Stimulated activated CD4-positive, alpha-beta T cell treated with anti-CD3 and anti-CD28 coated beads, Interleukin-4, amount 100 ng/mL, for 1 hour (primary cell): ENCODE results near the gene RECQL5.
A peak's percentile ranks its signal among the peaks of the same experiment; 100 is the strongest.
"Not testable (repeated sequence)": the region's sequence is repeated elsewhere in the genome, so short reads cannot be mapped to it uniquely, and the experiment has no call there.

Experiments used
- DNase-seq: peaks from one replicate; pipeline ENCODE4 v3.0.0-alpha.2; 2020

RECQL5 gene

DNA sequence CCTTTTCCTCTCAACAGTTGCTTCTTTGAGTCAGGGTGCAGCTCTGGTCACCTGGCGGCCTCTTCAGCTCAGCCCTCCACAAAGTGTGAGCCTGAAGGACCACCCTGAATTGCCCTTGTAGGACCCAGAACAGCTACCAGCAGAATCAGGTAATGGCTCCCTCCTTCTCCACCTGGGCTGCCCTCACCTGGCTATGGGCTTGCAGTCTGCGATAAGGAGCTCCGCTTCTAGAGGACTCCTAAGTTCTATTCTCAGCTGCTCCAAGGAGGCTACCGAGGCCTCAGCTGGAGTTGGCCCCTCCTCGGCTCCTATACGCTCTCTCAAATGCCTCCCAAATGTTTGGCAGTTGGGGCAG lies 20.3 kb downstream of the RECQL5 start:
- no peak for DNase-seq

DNA sequence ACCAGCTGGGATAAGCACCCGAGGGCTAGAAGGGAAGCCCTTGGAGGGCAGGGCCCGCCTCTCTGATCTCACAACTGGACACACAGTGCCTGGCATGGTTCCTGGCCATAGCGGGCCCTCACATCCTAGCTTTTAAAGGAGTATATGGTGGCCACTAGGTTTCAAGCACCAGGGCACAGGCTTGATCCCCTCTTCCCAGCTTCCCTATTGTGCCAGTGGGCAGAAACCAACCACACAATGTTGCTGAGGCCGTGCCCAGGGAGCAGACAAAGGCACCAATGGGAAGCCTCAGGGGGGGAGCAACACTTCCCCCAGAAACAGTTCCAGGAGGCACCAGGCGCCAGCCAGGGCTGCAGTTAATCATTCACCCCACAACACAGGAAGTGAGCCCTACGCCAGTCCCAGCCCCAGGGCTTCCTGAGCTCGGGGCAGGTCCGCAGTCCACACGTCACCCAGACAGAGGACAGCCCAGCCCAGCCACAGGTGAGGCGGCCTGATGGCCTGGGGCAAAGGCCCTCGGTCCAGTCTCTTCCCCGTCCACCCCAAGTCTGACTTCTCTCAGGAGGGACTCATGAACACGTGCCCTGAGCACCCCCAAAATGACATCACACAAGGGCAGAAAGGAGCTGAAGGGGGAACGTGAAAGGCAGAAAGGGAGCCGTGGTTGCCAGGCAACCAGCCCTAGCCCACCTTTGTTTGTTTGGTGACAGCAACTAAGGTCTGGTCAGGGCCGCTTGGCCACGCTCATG lies 20.9 kb downstream of the RECQL5 start:
- DNase-seq = no peak

DNA sequence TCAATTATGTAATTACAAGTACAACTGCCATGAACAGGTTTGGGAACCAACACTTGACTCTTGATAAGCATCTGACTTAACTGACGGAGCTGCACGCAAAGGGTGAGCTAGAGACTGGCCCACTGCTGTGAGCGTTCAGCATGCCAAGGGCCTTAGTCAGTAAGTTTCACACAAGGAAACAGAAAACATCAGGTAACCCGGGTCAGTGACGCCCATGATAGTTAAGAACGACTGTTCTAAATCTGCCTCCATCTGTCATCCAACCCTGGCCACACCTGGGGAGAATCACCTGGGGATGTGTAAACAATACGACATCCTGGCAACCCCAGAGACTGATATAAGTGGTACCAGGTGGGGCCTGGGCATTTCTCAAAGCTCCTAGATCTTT lies 21.5 kb downstream of the RECQL5 start:
- DNase-seq = no peak

DNA sequence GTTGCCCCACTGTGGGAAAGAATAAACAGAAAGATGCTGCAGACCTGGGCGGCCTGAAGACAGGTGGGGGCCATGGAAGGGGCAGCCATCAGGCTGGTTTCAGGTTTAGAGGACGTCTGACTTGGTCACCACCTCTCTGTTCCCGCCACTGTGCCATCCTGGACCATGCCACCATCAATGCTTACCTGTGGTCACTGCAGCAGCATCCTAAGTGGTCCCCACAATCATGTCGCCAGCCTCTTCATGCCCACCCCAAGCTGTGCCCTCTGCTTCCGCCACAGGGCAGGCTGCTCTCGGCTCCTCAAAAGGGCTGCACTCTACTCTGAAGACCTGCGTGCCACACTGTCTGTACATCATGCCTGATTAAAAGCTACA lies 23.3 kb downstream of the RECQL5 start:
- no peak for DNase-seq

DNA sequence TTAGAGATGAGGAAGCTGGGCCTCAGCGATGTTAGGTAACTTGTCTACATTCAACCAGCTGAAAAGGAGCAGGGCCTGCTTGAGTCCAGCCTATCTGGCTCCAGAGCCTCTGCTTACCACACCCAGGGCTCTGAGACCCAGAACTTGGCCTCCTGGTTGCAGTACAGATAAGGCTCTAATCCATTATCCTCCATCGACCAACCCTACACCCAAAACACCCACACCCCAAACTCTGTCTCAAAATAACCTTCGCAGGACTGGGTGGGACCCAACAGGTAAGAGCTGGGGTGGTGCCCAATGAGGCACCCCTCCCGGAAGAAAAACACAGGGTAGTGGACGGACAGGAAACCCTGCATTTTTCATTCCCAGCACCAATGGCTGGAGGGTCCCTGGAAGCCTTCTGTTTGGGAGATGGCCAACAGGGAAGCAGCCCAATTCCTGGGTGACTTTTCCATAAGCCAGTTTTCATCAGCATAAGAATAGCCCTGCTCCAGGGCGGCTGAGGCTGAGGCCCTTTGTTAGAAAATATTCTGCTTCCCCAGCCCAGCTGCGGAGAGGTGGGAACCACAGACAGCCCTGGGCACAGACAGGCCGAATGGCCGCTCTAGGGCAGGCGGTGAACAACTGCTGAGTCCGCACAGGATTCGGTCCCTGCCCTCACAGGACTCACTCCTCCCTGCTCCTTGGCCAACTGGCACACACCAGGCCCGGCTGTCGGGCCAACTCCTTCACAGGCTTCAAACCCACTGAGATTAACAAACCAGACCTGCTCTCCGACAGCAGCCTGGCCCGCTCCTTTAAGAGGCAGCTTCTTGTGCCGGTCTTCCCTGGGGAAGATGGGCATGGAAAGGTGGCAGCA lies 23.9 kb downstream of the RECQL5 start:
- no peak for DNase-seq

DNA sequence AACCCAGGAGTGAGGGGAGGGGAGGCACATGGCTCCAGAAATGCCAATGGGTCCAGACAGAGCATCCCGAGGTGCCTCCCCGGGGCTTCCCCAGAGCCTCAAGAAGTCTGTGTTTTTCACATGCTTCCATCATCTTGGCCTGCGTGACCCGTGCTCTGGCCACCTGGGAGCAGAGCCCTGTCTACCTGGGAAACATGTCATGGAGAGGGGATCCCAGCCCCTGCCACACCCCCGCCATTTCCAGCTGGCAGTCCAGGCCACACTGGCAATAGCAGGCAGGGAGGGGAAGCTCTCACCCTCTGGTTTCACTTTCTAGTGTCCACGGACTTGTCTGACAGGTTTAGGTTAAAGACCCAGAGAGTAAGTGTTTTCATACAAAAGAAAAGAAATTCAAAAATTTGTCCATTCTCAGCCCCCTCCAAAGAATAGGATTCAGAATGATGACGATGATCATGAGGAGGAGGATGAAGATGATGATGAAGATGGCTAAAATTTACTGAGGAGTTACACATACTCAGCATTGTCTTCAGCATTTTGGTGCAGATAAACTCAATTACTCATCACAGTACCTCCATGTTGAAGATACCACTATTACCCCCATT lies 24.7 kb downstream of the RECQL5 start:
- DNase-seq = no peak

DNA sequence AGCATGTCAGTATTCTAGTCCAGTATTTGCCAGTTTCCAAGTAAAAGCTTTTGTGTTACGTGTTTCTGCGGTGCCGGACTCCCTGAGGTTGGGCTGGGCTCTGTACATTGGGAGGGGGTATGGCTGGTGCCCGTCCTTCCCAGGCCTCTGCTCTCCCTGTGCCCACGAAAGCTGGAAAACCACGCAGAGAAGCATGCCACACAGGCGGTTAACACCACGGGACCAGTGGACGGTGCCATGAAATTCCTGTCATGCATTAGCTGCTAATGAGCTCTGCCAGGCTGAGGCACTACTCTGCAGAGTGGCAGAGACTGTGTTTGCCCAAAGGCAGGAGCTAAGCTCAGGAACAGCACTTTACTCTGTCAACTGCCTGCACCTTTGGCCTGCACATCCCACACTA lies 25.6 kb downstream of the RECQL5 start:
- DNase-seq = no peak

DNA sequence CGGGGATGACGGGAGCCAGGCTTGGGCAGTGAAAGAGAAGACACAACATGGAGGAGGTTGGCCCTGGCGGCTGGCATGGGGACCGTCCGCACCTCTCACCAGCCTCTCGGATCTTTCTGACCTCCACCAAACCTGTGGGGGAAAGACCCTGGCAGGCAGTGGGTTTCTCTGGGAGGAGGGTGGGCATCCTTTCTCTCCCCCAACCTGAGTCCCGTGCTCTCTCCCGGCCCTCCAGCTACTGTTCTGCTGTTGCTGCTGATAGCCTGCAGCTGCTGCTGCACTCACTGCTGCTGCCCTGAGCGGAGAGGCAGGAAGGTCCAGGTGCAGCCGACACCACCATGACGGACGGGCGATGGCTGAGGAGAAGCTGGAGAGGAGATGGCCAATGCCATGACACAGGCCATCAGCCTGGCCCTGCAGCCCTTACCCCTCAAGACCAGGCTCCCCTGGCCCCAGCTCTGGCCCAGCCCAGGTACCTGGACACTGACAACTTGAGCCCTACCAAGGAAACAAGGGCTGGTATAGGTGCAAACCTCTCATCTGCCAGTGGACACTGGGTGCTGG lies 26.3 kb downstream of the RECQL5 start:
- DNase-seq = no peak

DNA sequence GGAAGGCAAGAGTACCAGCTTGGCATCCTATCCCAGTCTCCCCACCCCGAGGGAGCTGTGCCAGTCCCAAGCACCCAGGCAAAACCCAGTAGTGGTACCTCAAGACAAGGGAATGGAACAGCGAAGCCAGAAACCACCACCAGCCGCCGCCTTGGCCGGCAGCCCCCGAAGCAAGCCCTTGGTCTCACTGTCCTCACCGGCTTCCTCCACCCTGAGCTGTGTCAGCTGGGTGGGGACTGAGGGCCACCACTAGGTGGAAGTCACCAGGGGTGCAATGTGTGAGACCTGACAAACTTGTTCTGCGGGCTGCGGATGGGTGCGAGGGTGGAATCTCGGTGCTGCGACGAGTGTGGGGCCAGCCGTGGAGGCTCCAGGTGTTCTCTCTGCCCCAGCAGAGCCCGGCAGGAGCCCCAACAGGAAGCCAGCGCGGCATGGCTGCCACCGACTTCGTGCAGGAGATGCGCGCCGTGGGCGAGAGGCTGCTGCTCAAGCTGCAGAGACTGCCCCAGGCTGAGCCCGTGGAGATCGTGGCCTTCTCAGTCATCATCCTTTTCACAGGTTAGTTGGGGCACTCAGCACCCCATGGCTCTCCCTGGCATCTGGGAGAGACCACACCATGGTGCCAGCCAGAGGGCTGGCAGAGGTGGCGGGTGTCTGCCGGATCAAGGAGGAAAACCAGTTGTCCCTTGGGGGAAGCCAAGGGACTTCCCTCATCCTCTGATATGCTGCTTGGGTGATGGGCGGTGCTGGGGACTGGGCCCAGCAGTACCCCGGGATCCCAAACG lies 27.0 kb downstream of the RECQL5 start:
- DNase-seq = no peak

DNA sequence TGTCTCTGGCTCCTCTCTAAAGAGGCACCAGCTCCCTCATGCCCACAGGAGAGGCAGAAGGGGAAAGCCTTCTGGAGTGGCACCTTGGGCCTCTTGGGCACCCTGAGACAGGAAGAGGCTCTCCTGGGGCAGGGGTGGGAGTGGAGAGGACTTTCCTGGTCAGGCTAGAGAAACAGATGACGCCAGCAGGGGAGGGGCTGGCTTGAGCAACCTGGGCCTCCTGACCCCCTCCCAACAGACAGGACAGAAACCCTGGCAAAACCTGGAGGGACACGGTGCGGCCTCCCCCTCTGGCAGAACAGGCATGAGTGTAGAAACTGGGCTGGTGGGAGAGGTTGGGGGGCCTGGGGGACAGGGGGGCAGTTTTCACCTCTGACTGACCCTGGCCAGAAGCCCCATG lies 27.6 kb downstream of the RECQL5 start:
- no peak for DNase-seq

DNA sequence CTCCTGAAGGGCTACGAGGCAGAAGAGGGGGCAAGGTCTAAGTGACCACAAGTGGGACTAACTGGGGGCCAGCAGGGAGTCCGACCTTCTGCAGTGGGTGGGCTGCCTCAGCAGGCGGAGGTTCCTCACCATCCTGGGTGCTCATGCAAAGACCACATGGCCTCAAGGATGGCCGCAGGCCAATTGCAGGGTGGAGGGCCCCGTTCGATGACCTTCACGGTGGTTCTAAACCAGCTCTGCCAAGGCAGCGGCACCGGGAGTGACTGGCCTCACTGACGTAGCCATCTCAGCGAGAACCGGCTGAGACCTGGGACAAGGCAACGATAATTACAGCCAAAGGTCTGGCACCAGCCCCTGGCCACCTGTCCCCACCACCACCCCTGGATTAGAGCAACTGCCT lies 28.1 kb downstream of the RECQL5 start:
- DNase-seq = no peak

DNA sequence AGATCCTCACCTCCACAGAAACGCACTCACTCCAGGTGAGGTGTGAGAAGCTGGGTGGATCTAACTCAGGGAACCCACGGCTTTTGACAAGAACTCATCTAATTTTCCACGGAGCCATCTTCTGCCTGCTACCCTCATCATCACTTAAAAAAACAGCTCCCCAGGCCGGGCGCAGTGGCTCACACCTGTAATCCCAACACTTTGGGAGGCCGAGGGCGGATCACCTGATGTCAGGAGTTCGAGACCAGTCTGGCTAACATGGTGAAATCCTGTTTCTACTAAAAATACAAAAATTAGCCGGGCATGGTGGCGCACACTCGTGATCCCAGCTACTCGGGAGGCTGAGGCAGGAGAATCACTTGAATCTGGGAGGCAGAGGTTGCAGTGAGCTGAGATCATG lies 28.9 kb downstream of the RECQL5 start:
- not testable (repeated sequence) for DNase-seq

DNA sequence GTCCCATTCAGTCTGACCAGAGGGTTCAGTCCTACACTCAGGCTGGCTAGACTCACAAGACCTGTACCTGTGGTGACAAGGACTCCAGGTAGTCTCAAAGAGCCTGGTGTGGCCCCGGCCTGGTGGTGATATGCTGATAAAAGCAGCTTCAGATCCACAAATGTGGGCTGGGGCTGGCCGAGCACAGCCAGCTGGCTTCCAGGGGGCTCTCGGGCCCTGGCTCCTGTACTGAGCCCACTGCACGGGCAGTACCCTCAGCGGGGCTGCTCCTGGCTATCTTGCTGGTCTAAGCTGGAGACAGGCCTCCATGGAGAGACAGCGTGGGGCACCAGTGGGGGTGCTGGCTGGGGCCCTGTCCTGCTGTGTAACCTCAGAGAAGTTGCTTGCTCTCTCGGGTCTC lies 29.4 kb downstream of the RECQL5 start:
- DNase-seq = no peak

DNA sequence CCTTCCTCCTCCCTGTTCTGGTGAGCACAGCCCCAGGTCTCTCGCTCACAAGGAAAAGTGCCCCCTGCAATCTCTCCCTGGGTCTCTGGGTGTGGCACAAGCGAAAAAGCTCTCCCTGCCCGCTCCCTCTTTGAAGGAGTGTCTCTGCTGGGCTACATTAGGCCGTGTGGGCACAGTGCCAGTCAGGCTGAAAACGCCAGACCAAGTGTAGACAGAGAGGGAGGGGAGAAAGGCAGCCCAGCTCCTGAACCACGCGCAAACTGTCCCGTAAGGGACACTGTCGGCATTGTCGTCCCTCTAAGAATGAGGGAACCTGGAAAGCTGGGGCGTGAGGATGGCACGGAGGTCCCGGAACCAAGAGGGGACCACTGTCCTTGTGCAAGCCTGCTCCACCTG lies 29.8 kb downstream of the RECQL5 start:
- DNase-seq = no peak

DNA sequence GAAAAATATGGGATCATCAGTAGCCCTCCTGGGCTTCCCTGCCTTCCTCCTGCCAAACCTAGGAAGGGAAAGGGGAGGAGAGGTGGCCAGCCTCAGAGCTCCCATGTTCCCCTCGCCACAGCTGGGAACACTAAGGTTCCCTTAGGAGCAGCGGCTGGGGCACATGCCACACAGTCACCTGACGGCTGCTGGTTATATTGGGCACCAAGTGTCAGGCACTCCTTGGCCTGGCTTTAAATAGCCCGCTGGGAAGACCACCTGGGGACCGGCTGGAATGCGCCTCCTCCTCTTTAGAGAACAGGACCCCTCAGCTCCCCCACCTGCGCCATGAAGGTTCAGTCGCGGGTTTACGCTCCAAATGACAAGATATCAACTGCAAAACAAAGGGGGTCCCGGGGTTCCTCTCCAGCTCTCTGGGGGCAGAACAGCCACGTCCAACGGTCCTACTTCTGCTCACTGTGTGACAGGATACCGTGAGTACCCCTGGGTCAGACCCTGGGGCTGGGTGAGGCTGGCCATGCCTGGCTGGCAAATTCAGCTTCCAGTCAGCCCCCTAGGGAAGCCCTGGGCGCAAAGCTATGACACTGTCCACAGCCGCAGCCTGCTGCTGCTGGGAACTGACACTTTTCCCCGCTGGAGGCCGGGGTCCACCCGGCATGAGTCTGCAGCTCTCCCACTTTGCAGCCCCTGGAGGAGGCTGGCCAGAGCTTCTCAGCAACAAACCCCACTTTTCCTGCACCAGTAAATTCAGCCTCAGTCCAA lies 30.4 kb downstream of the RECQL5 start:
- no peak for DNase-seq

DNA sequence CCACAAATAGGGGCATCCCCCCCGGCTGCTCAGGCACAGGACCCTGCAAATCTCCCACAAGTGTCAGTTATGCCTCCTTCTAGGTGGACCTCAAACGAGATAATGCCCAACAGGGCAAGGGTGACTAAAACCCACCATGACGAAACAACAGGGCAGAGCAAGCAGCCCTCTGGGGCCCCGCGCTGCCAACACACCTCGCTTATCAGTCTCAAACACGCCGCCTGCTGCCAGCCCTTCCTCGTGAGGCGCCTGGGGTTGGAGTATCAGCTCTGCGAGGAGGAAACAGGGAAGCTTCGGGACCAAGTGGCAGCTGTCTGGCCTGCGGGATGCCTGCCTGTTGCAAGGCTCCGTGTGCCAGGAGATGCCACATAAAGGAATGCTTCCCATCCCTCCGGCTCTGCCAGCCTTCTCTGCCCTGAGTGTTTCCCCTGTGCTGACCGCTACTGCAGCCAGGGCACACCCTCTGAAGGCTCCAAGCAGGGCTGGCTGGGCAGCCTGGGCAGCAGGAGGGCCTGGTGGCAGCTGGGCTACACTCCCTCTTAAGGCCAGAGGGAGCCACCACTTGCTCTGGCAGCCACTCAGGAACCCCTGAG lies 31.2 kb downstream of the RECQL5 start:
- DNase-seq = no peak

DNA sequence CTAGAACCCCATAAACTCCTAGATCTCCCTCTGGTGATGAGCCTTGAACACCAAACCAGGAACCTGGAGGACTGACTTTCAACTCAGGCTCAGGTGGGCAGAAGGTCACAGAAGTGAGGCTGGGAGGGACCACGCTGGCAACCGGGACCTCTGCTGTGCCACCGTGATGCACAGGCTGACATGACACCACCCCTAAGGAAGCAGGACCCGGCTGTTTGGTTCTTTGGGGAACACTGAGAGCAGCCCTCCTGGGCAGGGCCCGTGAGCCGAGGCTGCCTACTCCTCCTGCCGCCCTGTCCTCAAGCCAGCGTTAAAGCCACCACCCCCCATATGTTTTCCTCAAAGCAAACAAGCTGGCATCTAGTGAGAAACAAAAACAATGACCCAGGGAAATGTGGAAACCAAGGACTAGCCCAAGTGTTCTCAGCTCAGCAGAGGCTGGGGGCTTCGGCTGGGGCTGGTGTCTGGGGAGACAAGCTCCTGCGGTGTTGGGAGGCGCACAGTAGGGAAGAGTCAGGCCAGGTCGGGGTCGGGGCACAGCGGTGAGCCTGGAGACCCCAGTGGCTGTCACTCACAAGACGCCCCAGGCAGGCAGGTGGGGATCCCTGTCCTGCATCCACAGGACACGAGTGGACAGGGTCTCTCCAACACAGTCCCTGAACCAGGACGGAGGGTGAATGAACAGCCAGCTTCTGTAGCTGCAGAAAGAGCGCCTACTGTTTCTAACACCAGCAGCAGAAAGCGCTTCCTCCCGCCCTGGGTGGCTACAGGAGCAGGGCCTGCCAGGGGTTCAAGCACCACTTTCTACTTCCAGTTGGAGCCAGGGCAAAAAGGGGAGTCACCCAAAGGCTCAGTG lies 32.0 kb downstream of the RECQL5 start:
- DNase-seq = no peak

DNA sequence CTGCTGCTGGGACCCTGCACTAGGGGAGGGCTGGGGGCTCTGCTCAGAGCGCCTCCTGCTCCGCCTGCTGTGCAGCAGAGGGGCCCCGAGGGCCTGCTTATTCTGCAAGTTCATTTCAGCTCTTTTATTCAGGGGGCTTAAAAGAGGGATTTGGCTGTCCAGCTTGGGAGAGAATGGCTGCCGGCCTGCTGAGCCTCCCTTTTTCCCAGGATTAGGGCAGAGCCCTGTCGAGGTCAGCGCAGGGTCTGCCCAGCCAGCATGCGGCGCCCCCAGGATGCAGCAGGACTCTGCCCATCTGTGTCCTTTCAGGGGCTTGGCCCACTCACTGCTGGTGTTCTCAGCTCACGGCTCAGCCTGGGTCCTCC lies 32.6 kb downstream of the RECQL5 start:
- DNase-seq = no peak

DNA sequence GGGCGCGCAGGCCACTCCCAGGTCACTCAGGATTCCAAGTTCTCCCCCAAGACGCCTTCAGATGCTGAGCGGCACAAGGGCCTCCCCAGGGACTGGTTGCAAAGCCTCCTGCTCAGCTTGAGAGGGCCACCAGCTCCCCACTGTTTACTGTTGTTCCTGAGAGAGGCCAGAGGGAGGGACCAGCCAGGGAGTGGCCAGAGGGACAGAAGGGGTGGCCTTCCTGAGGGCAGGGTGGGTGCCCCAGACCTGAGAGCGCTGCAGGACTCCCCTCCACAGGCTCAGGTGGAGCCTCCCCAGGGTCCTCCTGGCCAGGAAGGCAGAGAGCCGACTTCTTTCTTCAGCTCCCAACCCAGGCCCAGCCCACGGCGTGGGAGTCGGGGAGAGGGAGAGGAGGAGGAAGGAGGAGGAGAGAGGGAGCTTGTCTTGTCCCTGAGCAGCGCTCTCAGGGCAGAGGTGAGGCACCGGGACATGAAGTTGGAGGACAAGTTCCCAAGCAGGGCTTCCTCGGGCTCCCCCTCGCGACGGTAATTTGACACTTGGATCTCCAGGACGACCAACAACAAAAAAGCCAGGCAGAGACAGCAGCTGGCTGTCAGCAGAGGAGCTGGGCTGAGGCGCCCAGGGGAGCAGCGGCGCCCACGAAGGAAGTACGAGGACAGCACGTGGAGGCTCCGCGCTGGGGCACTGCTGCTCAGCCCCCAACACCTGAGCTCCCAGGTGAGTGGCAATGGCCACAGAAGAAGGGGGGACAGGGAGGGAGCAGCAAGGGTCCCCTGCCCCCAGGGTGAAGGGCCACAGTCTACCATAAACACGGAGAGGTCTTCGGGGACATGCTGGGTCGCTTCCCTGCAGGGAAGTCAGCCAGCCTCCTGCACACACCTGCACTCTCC lies 33.2 kb downstream of the RECQL5 start:
- peak; percentile 65 for DNase-seq
